ENCODE results near the gene ACAD10. TPM values are rescaled to one million over a fixed set of nuclear protein-coding genes. Genes with fewer than 3 reads are reported as not detected.

ACAD10 gene
- total and polyA plus RNA-seq, 2 of the 13 experiments (the other 11 are each of a cell fraction or from before 2014, with no cell fraction given): 15.2 to 16.3 TPM

DNA sequence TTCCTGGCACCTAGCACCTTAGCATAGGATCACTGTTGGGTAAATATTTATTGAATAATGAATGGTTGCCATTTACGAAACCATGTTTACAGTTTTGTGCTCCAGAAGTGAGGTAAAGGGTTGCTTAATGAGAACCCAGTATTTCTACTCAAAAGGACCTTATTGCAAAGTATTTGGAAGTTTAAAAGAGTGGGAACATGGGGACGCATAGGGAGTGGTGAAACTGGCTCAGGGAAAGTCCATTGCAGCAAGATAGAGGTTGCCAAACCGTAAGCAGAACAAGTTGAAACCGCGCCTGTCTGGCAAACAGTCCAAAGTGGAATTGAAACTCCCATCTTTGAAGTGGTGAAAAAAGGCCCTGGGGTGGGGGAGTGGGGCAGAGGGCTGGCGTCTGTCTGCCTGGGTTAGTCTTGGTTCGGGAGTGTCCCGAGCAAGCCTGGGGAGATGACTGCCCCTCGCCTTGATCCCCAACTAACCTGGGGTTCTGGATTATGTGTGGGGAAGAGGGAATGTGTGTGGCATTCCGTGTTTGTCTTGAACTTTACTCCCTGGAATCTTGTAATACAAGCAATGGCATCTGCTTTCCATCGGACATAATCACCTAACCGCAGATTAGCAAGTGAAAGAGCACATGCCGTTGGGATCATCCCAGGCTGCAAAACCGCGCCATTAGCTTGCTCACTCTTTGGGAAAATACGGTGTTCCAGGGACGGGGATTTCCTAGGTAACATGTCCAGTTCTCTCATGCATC, 88.1 kb downstream of the ACAD10 start (continued):
- TF ChIP-seq, protein P1, sequence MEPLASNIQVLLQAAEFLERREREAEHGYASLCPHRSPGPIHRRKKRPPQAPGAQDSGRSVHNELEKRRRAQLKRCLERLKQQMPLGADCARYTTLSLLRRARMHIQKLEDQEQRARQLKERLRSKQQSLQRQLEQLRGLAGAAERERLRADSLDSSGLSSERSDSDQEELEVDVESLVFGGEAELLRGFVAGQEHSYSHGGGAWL (CRISPR knock-in tag; IDR thresholded peaks at IDR 0.05): no peak
- no peak for TF ChIP-seq SRSF4 (IDR thresholded peaks at IDR 0.05; ENCODE audit: low read depth, low read length, poor library complexity, severe bottlenecking)
- TF ChIP-seq, protein P2, sequence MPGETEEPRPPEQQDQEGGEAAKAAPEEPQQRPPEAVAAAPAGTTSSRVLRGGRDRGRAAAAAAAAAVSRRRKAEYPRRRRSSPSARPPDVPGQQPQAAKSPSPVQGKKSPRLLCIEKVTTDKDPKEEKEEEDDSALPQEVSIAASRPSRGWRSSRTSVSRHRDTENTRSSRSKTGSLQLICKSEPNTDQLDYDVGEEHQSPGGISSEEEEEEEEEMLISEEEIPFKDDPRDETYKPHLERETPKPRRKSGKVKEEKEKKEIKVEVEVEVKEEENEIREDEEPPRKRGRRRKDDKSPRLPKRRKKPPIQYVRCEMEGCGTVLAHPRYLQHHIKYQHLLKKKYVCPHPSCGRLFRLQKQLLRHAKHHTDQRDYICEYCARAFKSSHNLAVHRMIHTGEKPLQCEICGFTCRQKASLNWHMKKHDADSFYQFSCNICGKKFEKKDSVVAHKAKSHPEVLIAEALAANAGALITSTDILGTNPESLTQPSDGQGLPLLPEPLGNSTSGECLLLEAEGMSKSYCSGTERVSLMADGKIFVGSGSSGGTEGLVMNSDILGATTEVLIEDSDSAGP (CRISPR knock-in tag; IDR thresholded peaks at IDR 0.05; ENCODE audit: borderline replicate concordance): peak; percentile 42; the same call in 1 of the 2 replicates
- TF ChIP-seq, protein P3, sequence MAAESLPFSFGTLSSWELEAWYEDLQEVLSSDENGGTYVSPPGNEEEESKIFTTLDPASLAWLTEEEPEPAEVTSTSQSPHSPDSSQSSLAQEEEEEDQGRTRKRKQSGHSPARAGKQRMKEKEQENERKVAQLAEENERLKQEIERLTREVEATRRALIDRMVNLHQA (CRISPR knock-in tag; IDR thresholded peaks at IDR 0.05): no peak
- TF ChIP-seq, protein P4, sequence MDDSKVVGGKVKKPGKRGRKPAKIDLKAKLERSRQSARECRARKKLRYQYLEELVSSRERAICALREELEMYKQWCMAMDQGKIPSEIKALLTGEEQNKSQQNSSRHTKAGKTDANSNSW (CRISPR knock-in tag; IDR thresholded peaks at IDR 0.05; ENCODE audit: borderline replicate concordance): no peak
- TF ChIP-seq, protein P5, sequence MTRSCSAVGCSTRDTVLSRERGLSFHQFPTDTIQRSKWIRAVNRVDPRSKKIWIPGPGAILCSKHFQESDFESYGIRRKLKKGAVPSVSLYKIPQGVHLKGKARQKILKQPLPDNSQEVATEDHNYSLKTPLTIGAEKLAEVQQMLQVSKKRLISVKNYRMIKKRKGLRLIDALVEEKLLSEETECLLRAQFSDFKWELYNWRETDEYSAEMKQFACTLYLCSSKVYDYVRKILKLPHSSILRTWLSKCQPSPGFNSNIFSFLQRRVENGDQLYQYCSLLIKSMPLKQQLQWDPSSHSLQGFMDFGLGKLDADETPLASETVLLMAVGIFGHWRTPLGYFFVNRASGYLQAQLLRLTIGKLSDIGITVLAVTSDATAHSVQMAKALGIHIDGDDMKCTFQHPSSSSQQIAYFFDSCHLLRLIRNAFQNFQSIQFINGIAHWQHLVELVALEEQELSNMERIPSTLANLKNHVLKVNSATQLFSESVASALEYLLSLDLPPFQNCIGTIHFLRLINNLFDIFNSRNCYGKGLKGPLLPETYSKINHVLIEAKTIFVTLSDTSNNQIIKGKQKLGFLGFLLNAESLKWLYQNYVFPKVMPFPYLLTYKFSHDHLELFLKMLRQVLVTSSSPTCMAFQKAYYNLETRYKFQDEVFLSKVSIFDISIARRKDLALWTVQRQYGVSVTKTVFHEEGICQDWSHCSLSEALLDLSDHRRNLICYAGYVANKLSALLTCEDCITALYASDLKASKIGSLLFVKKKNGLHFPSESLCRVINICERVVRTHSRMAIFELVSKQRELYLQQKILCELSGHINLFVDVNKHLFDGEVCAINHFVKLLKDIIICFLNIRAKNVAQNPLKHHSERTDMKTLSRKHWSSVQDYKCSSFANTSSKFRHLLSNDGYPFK (CRISPR knock-in tag; IDR thresholded peaks at IDR 0.05; ENCODE audit: borderline replicate concordance): no peak
- no peak for TF ChIP-seq ZNF160 (CRISPR knock-in tag; IDR thresholded peaks at IDR 0.05)
- peak; percentile 56; the same call in 1 of the 2 replicates for TF ChIP-seq FOXJ3 (CRISPR knock-in tag; IDR thresholded peaks at IDR 0.05; ENCODE audit: borderline replicate concordance)
- TF ChIP-seq ZNF205 (CRISPR knock-in tag; IDR thresholded peaks at IDR 0.05): no peak
- peak; percentile 25; the same call in 1 of the 2 replicates for TF ChIP-seq FLYWCH1 (CRISPR knock-in tag; IDR thresholded peaks at IDR 0.05)
- TF ChIP-seq, protein P6, sequence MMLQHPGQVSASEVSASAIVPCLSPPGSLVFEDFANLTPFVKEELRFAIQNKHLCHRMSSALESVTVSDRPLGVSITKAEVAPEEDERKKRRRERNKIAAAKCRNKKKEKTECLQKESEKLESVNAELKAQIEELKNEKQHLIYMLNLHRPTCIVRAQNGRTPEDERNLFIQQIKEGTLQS (CRISPR knock-in tag; IDR thresholded peaks at IDR 0.05): no peak
- peak; percentile 56 for TF ChIP-seq MED1 (CRISPR knock-in tag; IDR thresholded peaks at IDR 0.05)
- TF ChIP-seq, protein P7, sequence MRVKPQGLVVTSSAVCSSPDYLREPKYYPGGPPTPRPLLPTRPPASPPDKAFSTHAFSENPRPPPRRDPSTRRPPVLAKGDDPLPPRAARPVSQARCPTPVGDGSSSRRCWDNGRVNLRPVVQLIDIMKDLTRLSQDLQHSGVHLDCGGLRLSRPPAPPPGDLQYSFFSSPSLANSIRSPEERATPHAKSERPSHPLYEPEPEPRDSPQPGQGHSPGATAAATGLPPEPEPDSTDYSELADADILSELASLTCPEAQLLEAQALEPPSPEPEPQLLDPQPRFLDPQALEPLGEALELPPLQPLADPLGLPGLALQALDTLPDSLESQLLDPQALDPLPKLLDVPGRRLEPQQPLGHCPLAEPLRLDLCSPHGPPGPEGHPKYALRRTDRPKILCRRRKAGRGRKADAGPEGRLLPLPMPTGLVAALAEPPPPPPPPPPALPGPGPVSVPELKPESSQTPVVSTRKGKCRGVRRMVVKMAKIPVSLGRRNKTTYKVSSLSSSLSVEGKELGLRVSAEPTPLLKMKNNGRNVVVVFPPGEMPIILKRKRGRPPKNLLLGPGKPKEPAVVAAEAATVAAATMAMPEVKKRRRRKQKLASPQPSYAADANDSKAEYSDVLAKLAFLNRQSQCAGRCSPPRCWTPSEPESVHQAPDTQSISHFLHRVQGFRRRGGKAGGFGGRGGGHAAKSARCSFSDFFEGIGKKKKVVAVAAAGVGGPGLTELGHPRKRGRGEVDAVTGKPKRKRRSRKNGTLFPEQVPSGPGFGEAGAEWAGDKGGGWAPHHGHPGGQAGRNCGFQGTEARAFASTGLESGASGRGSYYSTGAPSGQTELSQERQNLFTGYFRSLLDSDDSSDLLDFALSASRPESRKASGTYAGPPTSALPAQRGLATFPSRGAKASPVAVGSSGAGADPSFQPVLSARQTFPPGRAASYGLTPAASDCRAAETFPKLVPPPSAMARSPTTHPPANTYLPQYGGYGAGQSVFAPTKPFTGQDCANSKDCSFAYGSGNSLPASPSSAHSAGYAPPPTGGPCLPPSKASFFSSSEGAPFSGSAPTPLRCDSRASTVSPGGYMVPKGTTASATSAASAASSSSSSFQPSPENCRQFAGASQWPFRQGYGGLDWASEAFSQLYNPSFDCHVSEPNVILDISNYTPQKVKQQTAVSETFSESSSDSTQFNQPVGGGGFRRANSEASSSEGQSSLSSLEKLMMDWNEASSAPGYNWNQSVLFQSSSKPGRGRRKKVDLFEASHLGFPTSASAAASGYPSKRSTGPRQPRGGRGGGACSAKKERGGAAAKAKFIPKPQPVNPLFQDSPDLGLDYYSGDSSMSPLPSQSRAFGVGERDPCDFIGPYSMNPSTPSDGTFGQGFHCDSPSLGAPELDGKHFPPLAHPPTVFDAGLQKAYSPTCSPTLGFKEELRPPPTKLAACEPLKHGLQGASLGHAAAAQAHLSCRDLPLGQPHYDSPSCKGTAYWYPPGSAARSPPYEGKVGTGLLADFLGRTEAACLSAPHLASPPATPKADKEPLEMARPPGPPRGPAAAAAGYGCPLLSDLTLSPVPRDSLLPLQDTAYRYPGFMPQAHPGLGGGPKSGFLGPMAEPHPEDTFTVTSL (CRISPR knock-in tag; IDR thresholded peaks at IDR 0.05; ENCODE audit: borderline replicate concordance): no peak
- no peak for TF ChIP-seq MEIS1 (CRISPR knock-in tag; IDR thresholded peaks at IDR 0.05; ENCODE audit: borderline replicate concordance)
- no peak for TF ChIP-seq ZSCAN30 (CRISPR knock-in tag; IDR thresholded peaks at IDR 0.05)
- no peak for TF ChIP-seq KAT7 (CRISPR knock-in tag; IDR thresholded peaks at IDR 0.05; ENCODE audit: borderline replicate concordance)

All from HepG2 (cell line).